GM12891 (cell line): ENCODE results near the gene RECK.

Source experiments
- PAX5 ChIP-seq: IDR thresholded peaks from 2 replicates; pipeline ENCODE4 v1.6.1; 2011; ENCODE audit warnings: low read length, moderate library complexity, mild to moderate bottlenecking; ENCODE audit not compliant: insufficient read depth, severe bottlenecking
- POLR2A ChIP-seq: IDR thresholded peaks from 2 replicates; pipeline ENCODE4 v1.6.1; 2011; ENCODE audit warnings: low read depth, low read length, control low read depth
- POLR2AphosphoS5 ChIP-seq: IDR thresholded peaks from 2 replicates; pipeline ENCODE4 v1.6.1; 2011; ENCODE audit warnings: low read depth, low read length, control low read depth
- POU2F2 ChIP-seq: IDR thresholded peaks from 2 replicates; pipeline ENCODE4 v1.6.1; 2011; ENCODE audit warnings: low read depth, mild to moderate bottlenecking, control low read depth, low read length, moderate library complexity
- SPI1 ChIP-seq: IDR thresholded peaks from 2 replicates; pipeline ENCODE4 v1.6.1; 2011; ENCODE audit warnings: low read depth, low read length, control low read depth
- TAF1 ChIP-seq: IDR thresholded peaks from 2 replicates; pipeline ENCODE4 v1.6.1; 2011; ENCODE audit warnings: low read depth, low read length, control low read depth

GRCh38 chr9:36152741-36153438, 116.2 kb downstream of the RECK start:
- TF ChIP-seq TAF1: no peak
- no peak for TF ChIP-seq POLR2AphosphoS5
- no peak for TF ChIP-seq POLR2A
- TF ChIP-seq POU2F2: no peak
- no peak for TF ChIP-seq SPI1
- TF ChIP-seq PAX5: no peak
